HG02973 (cell line): ENCODE results near the gene GABPB1.

ENCODE experiments used
- ATAC-seq: cut with Tn5 transposase; IDR thresholded peaks from one replicate; pipeline ENCODE4 v1.9.1; 2021; ENCODE audit warnings: moderate library complexity; ENCODE audit not compliant: unreplicated experiment

The GABPB1 gene

GRCh38 chr15:50244959-50245624 lies 109.9 kb downstream of the GABPB1 start:
- ATAC-seq = no peak

- no peak for ATAC-seq
Observed at GRCh38 chr15:50244153-50244552, 110.8 kb downstream of the GABPB1 start.

DNA sequence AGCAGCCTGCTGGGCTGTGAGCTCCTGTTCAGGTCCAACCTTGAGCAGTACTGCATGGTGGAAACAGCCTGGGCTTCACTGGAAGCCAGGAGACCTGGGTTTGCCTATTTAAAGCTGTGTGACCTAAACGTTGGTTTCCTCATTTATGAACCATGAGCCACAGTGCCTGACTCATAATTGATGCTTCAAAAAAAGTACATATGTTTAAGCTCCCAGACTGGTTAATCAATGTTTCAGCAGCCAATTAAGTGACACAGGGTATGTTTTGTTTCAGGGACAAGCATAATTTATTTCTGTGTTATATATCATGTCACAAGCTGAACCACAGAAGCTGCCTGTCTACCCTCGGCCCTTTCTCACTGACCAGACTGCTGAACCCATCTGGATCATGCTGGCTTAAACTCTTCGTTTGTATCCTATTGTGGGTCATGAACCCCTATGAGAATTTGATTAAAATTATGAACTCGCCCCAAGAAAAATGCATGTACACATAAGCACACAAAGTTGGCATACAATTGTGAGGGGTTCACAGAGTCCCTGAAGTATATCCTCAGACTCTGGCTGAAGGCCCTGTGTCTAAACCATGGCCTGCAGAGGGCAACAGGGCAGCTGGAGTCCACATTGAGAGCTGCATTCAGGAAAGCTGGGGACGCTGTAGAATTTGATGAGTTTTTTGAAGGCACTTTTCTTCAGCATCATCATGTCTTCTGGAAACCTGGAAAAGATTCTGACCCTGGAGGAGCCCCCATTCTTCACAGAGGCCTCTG lies 113.1 kb downstream of the GABPB1 start:
- ATAC-seq = no peak

GRCh38 chr15:50238255-50238654 lies 116.7 kb downstream of the GABPB1 start:
- ATAC-seq = no peak

DNA sequence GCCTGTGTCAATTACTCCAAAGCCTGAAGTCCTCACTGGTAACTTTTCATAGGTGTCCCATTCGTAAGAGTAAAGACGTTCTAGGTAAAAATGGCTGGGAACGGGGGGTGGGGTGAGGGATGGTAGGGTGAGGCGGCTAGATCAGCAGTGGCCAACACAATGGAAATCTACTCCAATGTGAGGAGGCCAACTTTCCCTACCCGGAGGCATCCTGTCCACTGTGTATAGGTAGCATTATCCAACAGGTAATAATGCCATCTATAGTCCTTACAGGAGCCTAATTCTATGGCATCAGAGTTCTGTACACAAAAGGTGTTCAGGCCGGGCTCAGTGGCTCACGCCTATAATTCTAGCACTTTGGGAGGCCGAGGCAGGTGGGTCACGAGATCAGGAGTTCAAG lies 118.6 kb downstream of the GABPB1 start:
- ATAC-seq = no peak

DNA sequence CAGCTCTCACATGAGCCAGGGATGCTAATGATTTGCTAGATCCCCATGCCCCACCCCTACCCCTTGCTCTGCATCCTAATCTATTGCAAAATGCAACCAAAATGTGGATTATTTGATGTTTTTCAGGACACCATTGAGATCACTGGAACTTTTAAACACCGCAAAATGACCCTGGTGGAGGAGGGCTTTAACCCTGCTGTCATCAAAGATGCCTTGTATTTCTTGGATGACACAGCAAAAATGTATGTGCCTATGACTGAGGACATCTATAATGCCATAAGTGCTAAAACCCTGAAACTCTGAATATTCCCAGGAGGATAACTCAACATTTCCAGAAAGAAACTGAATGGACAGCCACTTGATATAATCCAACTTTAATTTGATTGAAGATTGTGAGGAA lies 119.2 kb downstream of the GABPB1 start:
- ATAC-seq = no peak

DNA sequence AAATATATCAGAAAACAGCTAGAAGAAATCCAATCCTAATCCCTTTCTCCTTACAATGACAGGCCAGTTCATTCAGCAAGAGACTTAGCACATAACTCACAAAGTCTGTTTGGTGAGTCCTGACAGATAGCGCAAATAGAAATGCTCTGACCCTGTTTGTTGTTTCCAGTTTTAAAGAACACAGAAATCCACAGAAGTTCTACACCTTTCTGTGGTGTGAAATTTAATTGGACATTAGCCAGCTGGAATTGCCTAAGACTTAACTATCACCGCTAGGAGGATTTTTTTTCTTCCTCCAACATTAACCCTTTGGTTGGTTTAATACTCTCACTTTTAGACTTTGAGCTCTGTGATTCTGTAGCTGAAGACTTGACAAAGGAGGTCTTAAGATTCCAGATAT lies 120.2 kb downstream of the GABPB1 start:
- no peak for ATAC-seq

DNA sequence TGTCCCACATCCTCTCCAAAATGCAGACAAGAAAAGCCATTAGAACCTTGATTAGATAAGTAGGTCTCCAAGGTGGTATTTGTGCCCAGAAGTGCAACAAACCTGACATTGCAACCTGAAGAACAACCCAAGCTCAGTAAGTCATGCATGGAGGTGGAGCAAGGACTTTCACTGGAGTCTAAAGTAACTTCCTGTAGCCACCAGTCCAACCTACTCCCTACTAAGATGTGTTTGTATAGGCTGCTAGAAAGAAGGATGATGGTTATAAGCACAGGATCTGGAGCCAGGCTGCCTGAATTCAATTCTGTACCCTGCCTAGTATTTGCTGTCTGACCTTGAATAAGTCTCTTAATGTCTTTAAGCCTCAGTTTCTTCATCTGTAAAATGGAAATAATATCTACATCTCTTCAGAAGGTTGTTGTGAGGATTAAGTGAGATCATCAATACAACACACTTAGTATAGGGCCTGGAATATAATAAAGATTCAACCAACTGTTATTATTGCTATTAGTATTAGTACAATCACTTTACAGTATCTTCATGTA lies 121.7 kb downstream of the GABPB1 start:
- no peak for ATAC-seq

DNA sequence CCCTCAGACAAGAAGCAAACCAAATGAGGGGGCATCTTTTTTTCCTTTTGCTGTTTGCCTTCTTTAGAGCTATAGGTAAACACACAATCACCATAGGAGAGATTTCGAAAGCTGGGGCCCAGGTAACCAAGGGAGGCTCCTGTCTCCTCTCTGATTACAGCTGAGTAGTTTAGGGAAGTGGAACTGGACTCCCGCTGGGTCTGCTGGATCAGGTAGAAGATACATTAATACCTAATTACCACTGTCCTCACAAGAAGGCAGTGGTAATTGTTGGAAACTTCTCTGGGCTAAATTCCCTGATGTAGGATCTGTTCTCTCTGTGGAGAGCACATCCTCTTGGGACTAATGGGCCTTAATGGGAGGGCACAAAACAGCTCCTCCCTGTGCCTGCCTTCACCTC lies 122.2 kb downstream of the GABPB1 start:
- no peak for ATAC-seq

- ATAC-seq = no peak
Observed at GRCh38 chr15:50231761-50232160, 123.2 kb downstream of the GABPB1 start.

- ATAC-seq = no peak
Observed at GRCh38 chr15:50229336-50229735, 125.7 kb downstream of the GABPB1 start.

DNA sequence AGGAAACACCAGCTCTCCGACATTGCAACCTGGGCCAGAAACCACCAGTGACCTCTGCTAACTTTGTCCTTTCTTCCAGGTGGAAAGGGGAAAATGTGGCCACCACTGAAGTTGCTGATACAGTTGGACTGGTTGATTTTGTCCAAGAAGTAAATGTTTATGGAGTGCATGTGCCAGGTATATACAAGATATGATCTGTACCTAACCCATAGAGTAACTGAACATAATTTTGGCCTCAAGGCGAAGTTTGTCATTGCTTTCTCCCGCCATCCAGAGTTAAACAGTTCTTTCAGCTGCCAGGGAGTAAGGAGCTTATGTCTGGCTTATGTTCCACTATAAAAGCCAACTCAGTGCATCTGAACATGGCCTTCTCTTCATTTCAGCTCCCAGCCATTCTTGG lies 126.1 kb downstream of the GABPB1 start:
- no peak for ATAC-seq

- ATAC-seq = no peak
Observed at GRCh38 chr15:50227076-50227475, 127.9 kb downstream of the GABPB1 start.

DNA sequence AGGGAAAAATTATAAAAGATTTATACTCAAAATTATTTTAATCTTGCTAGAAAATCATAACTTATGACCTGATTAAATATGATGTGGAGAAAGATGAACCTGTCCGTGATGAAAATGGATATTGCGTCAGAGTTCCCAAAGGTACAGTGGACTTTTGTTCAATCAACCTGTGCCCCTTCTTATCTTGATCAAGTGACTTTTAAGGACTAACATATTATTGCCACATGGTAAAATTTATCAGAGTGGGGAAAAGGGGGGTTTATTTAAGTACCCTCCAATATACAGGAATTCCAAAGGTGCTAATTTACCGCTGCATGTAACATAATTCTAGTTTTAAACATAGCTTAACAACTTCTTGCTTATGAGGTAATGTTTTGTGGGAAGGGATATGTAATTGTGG lies 129.1 kb downstream of the GABPB1 start:
- ATAC-seq = no peak
